HUDEP-2 (cell line): ENCODE measurements around the gene SNX1.
"Not testable (repeated sequence)": the region's sequence is repeated elsewhere in the genome, so short reads cannot be mapped to it uniquely, and the experiment has no call there.

ENCODE experiments used
- DNase-seq, 76 experiments: peaks; one replicate each; lab custom pipeline; 2025; ENCODE audit not compliant: unreplicated experiment in 76 of 76; lab: John Stamatoyannopoulos, UW

Gene SNX1

GRCh38 chr15:64072812-64073211 is 23.0 kb upstream of the SNX1 start:
- no peak for DNase-seq

GRCh38 chr15:64073496-64073895 is 22.3 kb upstream of the SNX1 start:
- DNase-seq: not testable (repeated sequence)

GRCh38 chr15:64082757-64083156 is 13.0 kb upstream of the SNX1 start:
- DNase-seq: no peak

- DNase-seq: no peak
Measured at GRCh38 chr15:64089543-64090280, 6.1 kb upstream of the SNX1 start.

- no peak for DNase-seq
Measured at GRCh38 chr15:64090527-64090926, 5.3 kb upstream of the SNX1 start.

- peak in 3 of 76 experiments; percentile 6 to 32 (median 12) for DNase-seq
Measured at GRCh38 chr15:64092075-64092820, 3.5 kb upstream of the SNX1 start.

- peak in 69 of 76 experiments; percentile 17 to 72 (median 52) for DNase-seq
Measured at GRCh38 chr15:64092864-64093626, 2.7 kb upstream of the SNX1 start.

- peak; percentile 16 to 99 (median 95) for DNase-seq
Measured at GRCh38 chr15:64093627-64094417, 2.0 kb upstream of the SNX1 start, which contains the start of gene CIAO2A. Gene CIAO2A (minus strand): TSS chr15:64093838. CDS start chr15:64093768, 70 bp downstream.

GRCh38 chr15:64095431-64095794 is 369 bp upstream of the SNX1 start:
- peak in 1 of 76 experiments; percentile 52 for DNase-seq

GRCh38 chr15:64096668-64097384 is 1.0 kb downstream of the SNX1 start:
- peak in 9 of 76 experiments; percentile 2 to 43 (median 10) for DNase-seq

GRCh38 chr15:64099379-64099778 is 3.6 kb downstream of the SNX1 start:
- DNase-seq: no peak

GRCh38 chr15:64100958-64101357 is 5.2 kb downstream of the SNX1 start:
- no peak for DNase-seq

- no peak for DNase-seq
Measured at GRCh38 chr15:64102497-64102896, 6.7 kb downstream of the SNX1 start.

GRCh38 chr15:64105113-64105704 is 9.4 kb downstream of the SNX1 start:
- no peak for DNase-seq

- no peak for DNase-seq
Measured at GRCh38 chr15:64107337-64107736, 11.6 kb downstream of the SNX1 start.

- DNase-seq: not testable (repeated sequence)
Measured at GRCh38 chr15:64110108-64110701, 14.4 kb downstream of the SNX1 start.

GRCh38 chr15:64110950-64111678 is 15.3 kb downstream of the SNX1 start:
- no peak for DNase-seq

GRCh38 chr15:64111679-64112050 is 15.9 kb downstream of the SNX1 start:
- DNase-seq: no peak
